ENCODE results near the gene DLEC1. TPM values are rescaled to one million over a fixed set of nuclear protein-coding genes. Genes with fewer than 3 reads are reported as not detected.
"Not testable (repeated sequence)": the region's sequence is repeated elsewhere in the genome, so short reads cannot be mapped to it uniquely, and the experiment has no call there.

The DLEC1 gene
- total RNA-seq, 4 donors from 2014 or later, result 0.08 to 2.9 (median 0.57) TPM

GRCh38 chr3:38054499-38055001 is 15.5 kb downstream of the DLEC1 start:
- TF ChIP-seq CTCF (IDR thresholded peaks at IDR 0.05) (no peak), POLR2A (IDR thresholded peaks at IDR 0.05) (no peak)
- DNase-seq (ENCODE audit: low spot score in 2 of 2), result no peak
- 82 to 85% methylated on average over 3 of the region's 3 CpGs for WGBS, 2 donors
- intact Hi-C loops (cut with DNase I; ENCODE audit: low total_unique reads), result no loop called here
- H3K4me3 ChIP-seq (ENCODE audit: low read depth, poor library complexity, severe bottlenecking), result no peak overlapping the region

- no peak for DNase-seq (ENCODE audit: low spot score in 2 of 2)
- no peak overlapping the region for H3K4me3 ChIP-seq (ENCODE audit: low read depth, poor library complexity, severe bottlenecking)
- WGBS, 2 donors, result 86 to 94% methylated on average over 2 of the region's 2 CpGs
- TF ChIP-seq CTCF (IDR thresholded peaks at IDR 0.05) (no peak), POLR2A (IDR thresholded peaks at IDR 0.05) (no peak)
- intact Hi-C loops (cut with DNase I; ENCODE audit: low total_unique reads), result no loop called here
Observed at GRCh38 chr3:38059148-38059547, 20.1 kb downstream of the DLEC1 start.

- intact Hi-C loops (cut with DNase I; ENCODE audit: low total_unique reads), result no loop called here
- DNase-seq (ENCODE audit: low spot score in 2 of 2), result no peak
- WGBS, 2 donors, result 76 to 78% methylated on average over 7 of the region's 7 CpGs
- no peak overlapping the region for H3K4me3 ChIP-seq (ENCODE audit: low read depth, poor library complexity, severe bottlenecking)
- TF ChIP-seq POLR2A (IDR thresholded peaks at IDR 0.05) (no peak), CTCF (IDR thresholded peaks at IDR 0.05) (no peak)
Observed at GRCh38 chr3:38059591-38059990, 20.6 kb downstream of the DLEC1 start.

GRCh38 chr3:38062809-38063208 is 23.8 kb downstream of the DLEC1 start:
- no peak for DNase-seq (ENCODE audit: low spot score in 2 of 2)
- TF ChIP-seq POLR2A (IDR thresholded peaks at IDR 0.05) (no peak), CTCF (IDR thresholded peaks at IDR 0.05) (no peak)
- WGBS, 2 donors, result 82 to 87% methylated on average over 2 of the region's 2 CpGs
- intact Hi-C loops (cut with DNase I; ENCODE audit: low total_unique reads), result no loop called here
- no peak overlapping the region for H3K4me3 ChIP-seq (ENCODE audit: low read depth, poor library complexity, severe bottlenecking)

GRCh38 chr3:38064453-38064852 is 25.4 kb downstream of the DLEC1 start:
- 94 to 96% methylated on average over 21 to 32 of the region's 32 CpGs for WGBS, 2 donors
- H3K4me3 ChIP-seq (ENCODE audit: low read depth, poor library complexity, severe bottlenecking); DNase-seq (ENCODE audit: low spot score in 2 of 2); intact Hi-C loops (cut with DNase I; ENCODE audit: low total_unique reads): not testable (repeated sequence)

- no peak overlapping the region for H3K4me3 ChIP-seq (ENCODE audit: low read depth, poor library complexity, severe bottlenecking)
- WGBS, 2 donors, result 87 to 93% methylated on average over 6 of the region's 6 CpGs
- intact Hi-C loops (cut with DNase I; ENCODE audit: low total_unique reads), result no loop called here
- TF ChIP-seq POLR2A (IDR thresholded peaks at IDR 0.05), result no peak
- no peak for TF ChIP-seq CTCF (IDR thresholded peaks at IDR 0.05)
- DNase-seq (ENCODE audit: low spot score in 2 of 2), result peak in 1 of 2 donors; percentile 5
Observed at GRCh38 chr3:38067508-38068233, 28.7 kb downstream of the DLEC1 start.

All from lower leg skin (tissue), 4 donors.